K562 (cell line): ENCODE data around the gene SHISA7. TPM values are rescaled to one million over a fixed set of nuclear protein-coding genes. Genes with fewer than 3 reads are reported as not detected.
"Not testable (repeated sequence)": the region's sequence is repeated elsewhere in the genome, so short reads cannot be mapped to it uniquely, and the experiment has no call there.

Experiments
- ATAC-seq: fragments of 200-7000 bp; cut with Tn5 transposase; 3 replicates; pipeline ENCODE4 v1.9.1; 2020; ENCODE audit warnings: moderate library complexity
- BruUV-seq: library from RNA; stranded (reverse); fragments of 400-500 nt; replicated peaks from 2 replicates; lab custom pipeline; 2021; lab: Mats Ljungman, UMichigan
- CTCF ChIA-PET: fragments of 300-600 bp; formaldehyde crosslinking; extraction: SDS; loops from one replicate; lab custom pipeline; 2021; ENCODE audit warnings: low intra/inter-chr PET ratio; lab: Yijun Ruan, JAX
- POLR2A ChIA-PET: fragments of 300-600, 350-650 bp; sonication (Branson Sonifier 250); formaldehyde crosslinking; extraction: SDS; loops from one replicate; lab custom pipeline; 2021; ENCODE audit warnings: antibody characterized with exemption, inconsistent platforms; lab: Yijun Ruan, JAX
- DNase-seq, 4 experiments: peaks; one replicate each; pipeline versions ENCODE4 v3.0.0 to v3.0.0-alpha.2; 2011 to 2018; ENCODE audit warnings: low spot score in 3 of 4, mixed read lengths in 3 of 4; ENCODE audit errors: extremely low read depth in 1 of 4
- FAIRE-seq: peaks from 2 replicates; lab custom pipeline; 2011; peaks lifted over from hg19 to GRCh38; lab: Jason Lieb, UNC
- H2AFZ ChIP-seq: 2 replicates; pipeline ENCODE4 v1.6.0; 2011; ENCODE audit warnings: low read depth, low read length, control low read depth, inconsistent platforms
- H3K27ac ChIP-seq: fragments of 200-600 bp; 3 replicates; pipeline ENCODE4 v1.8.0; 2011; ENCODE audit warnings: low read depth, mild to moderate bottlenecking, control low read depth, inconsistent platforms, low read length, moderate library complexity, mixed read lengths; ENCODE audit errors: extremely low read depth
- H3K27me3 ChIP-seq, 2 experiments: fragments of 300-600 bp in 1 of 2; 2 replicates in 1 of 2; 3 replicates in 1 of 2; pipeline versions ENCODE4 v1.6.0 to v1.8.0; 2011; ENCODE audit warnings: inconsistent platforms in 2 of 2, low read length in 2 of 2, mild to moderate bottlenecking in 1 of 2, mixed read lengths in 1 of 2, moderate library complexity in 1 of 2; ENCODE audit not compliant: control insufficient read depth in 2 of 2, insufficient read depth in 2 of 2
- H3K36me3 ChIP-seq: fragments of 300-600 bp; 3 replicates; pipeline ENCODE4 v1.8.0; 2011; ENCODE audit warnings: mild to moderate bottlenecking, low read length, inconsistent platforms; ENCODE audit not compliant: control insufficient read depth, insufficient read depth
- H3K4me1 ChIP-seq, 2 experiments: fragments of 200-600 bp in 1 of 2; replicated peaks in 1 of 2; 2 replicates in 1 of 2; 3 replicates in 1 of 2; pipeline versions ENCODE4 v1.5.1 to v1.8.0; 2011; ENCODE audit warnings: inconsistent platforms in 2 of 2, low read length in 2 of 2, mild to moderate bottlenecking in 1 of 2, mixed read lengths in 1 of 2, moderate library complexity in 1 of 2; ENCODE audit not compliant: control insufficient read depth in 2 of 2, insufficient read depth in 2 of 2
- H3K4me2 ChIP-seq: 2 replicates; pipeline ENCODE4 v1.6.1; 2011; ENCODE audit warnings: low read length, control low read depth, inconsistent platforms, mixed read lengths; ENCODE audit not compliant: insufficient read depth
- H3K4me3 ChIP-seq: fragments of 200-600 bp; sonication (generic), shearing (Covaris generic); 2 replicates; pipeline ENCODE4 v1.5.1; 2016; ENCODE audit warnings: control low read depth, inconsistent platforms
- H3K79me2 ChIP-seq: fragments of 200-600 bp; 3 replicates; pipeline ENCODE4 v1.8.0; 2011; ENCODE audit warnings: low read length, inconsistent platforms; ENCODE audit not compliant: control insufficient read depth, insufficient read depth
- H3K9ac ChIP-seq, 2 experiments: 2 replicates each; pipeline versions ENCODE4 v1.6.0 to v1.6.1; 2011; ENCODE audit warnings: low read depth in 2 of 2, low read length in 2 of 2, control low read depth in 1 of 2, inconsistent platforms in 1 of 2, mild to moderate bottlenecking in 1 of 2, mixed read lengths in 1 of 2; ENCODE audit not compliant: insufficient read depth in 1 of 2
- H3K9me1 ChIP-seq: one replicate; pipeline ENCODE4 v1.6.0; 2011; ENCODE audit warnings: inconsistent platforms, mild to moderate bottlenecking, low read length, moderate library complexity; ENCODE audit not compliant: control insufficient read depth, insufficient read depth
- H3K9me3 ChIP-seq: replicated peaks from 2 replicates; pipeline ENCODE4 v1.5.1; 2011; ENCODE audit warnings: low read depth, low read length, inconsistent platforms; ENCODE audit not compliant: control insufficient read depth, insufficient read depth
- H4K20me1 ChIP-seq: replicated peaks from 2 replicates; pipeline ENCODE4 v1.6.1; 2011; ENCODE audit warnings: low read length, inconsistent platforms, mixed read lengths; ENCODE audit not compliant: control insufficient read depth, insufficient read depth
- BCOR ChIP-seq: fragments of 450-650 bp; IDR thresholded peaks from 2 replicates; pipeline ENCODE4 v1.6.1; 2016
- ZNF121 ChIP-seq: sonication (generic); formaldehyde crosslinking; conservative IDR thresholded peaks from 2 replicates; pipeline ENCODE4 v1.8.0; 2022; ENCODE audit warnings: missing genetic modification reagents
- WGBS: fragments of 100-300 bp; shearing (Covaris generic); methylation state at CpG from one replicate; pipeline ENCODE4 v1.1.6; 2016; ENCODE audit warnings: low coverage, mixed read lengths; ENCODE audit not compliant: insufficient coverage; ENCODE audit errors: missing lambda C conversion rate; 5-methylcytosine and 5-hydroxymethylcytosine counted together
- in situ Hi-C: fragments of 300-500 bp; cut with MboI; formaldehyde crosslinking; loops from 4 replicates; pipeline ENCODE4 v1.15.0; 2018; ENCODE audit warnings: inconsistent platforms, mixed read lengths
- intact Hi-C: fragments of 100-400 bp; cut with micrococcal nuclease; formaldehyde crosslinking; loops from 2 replicates; pipeline ENCODE4 v1.14.2; 2022
- polyA plus RNA-seq, 8 experiments: library from polyadenylated mRNA; depleted of rRNA in 4 of 8; stranded (reverse) in 5 of 8; unstranded in 3 of 8; fragments of >200 nt; fragmentation: Nextera tagmentation in 2 of 8; fragmentation: Illumina TruSeq in 1 of 8; extraction: Ambion mirVana in 2 of 8; extraction: Trizol in 1 of 8; gene quantifications; 2 replicates each; pipeline versions ENCODE4 v1.2.1 to v1.2.3, GENCODE V29; 2011 to 2014; ENCODE audit warnings: inconsistent platforms in 1 of 8, missing spikeins in 1 of 8
- total RNA-seq, 7 experiments: library from RNA; depleted of rRNA in 6 of 7; stranded (reverse); fragments of >200 nt in 6 of 7; fragmentation: Illumina TruSeq in 2 of 7; extraction: Trizol in 2 of 7; gene quantifications; 2 replicates each; pipeline versions ENCODE4 v1.2.1 to v1.2.3, GENCODE V29; 2011 to 2021; ENCODE audit warnings: low replicate concordance in 1 of 7
- TF ChIP-seq, protein P1 (sequence below): sonication (generic); formaldehyde crosslinking; IDR thresholded peaks from 2 replicates; pipeline ENCODE4 v1.8.0; 2023; ENCODE audit warnings: mild to moderate bottlenecking, missing genetic modification reagents
- TF ChIP-seq, protein P2 (sequence below): fragments of 450-650 bp; conservative IDR thresholded peaks from 2 replicates; pipeline ENCODE4 v1.6.1; 2016; ENCODE audit warnings: missing genetic modification characterization, low read depth, mild to moderate bottlenecking, missing compliant biosample characterization, moderate library complexity

Gene SHISA7
- total and polyA plus RNA-seq, 9 of the 15 experiments (the other 6 are each of a cell fraction or from before 2014, with no cell fraction given), result 0.01 to 0.40 (median 0.07) TPM

DNA sequence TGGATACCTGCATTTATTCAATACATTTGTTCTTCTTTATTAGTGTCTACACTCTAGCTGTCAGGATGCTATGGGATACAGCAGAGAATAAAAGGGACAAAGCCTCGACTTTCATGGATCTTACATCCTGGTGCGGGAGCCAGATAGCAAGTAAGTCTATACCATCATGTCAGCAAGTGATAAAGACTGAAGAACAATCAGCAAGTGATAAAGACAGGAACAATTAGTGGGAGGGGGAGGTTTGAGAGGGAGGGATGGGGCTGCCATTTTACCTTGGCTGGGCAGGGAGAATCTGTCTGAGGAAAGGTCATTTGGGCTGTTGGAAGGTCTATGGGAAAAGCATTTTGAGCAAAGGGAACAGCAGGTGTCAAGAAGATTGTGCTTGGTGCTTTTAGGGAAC lies 32.9 kb downstream of the SHISA7 start (continued):
- TF ChIP-seq, protein P1, sequence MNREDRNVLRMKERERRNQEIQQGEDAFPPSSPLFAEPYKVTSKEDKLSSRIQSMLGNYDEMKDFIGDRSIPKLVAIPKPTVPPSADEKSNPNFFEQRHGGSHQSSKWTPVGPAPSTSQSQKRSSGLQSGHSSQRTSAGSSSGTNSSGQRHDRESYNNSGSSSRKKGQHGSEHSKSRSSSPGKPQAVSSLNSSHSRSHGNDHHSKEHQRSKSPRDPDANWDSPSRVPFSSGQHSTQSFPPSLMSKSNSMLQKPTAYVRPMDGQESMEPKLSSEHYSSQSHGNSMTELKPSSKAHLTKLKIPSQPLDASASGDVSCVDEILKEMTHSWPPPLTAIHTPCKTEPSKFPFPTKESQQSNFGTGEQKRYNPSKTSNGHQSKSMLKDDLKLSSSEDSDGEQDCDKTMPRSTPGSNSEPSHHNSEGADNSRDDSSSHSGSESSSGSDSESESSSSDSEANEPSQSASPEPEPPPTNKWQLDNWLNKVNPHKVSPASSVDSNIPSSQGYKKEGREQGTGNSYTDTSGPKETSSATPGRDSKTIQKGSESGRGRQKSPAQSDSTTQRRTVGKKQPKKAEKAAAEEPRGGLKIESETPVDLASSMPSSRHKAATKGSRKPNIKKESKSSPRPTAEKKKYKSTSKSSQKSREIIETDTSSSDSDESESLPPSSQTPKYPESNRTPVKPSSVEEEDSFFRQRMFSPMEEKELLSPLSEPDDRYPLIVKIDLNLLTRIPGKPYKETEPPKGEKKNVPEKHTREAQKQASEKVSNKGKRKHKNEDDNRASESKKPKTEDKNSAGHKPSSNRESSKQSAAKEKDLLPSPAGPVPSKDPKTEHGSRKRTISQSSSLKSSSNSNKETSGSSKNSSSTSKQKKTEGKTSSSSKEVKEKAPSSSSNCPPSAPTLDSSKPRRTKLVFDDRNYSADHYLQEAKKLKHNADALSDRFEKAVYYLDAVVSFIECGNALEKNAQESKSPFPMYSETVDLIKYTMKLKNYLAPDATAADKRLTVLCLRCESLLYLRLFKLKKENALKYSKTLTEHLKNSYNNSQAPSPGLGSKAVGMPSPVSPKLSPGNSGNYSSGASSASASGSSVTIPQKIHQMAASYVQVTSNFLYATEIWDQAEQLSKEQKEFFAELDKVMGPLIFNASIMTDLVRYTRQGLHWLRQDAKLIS (CRISPR knock-in tag), result no peak
- TF ChIP-seq, protein P2, sequence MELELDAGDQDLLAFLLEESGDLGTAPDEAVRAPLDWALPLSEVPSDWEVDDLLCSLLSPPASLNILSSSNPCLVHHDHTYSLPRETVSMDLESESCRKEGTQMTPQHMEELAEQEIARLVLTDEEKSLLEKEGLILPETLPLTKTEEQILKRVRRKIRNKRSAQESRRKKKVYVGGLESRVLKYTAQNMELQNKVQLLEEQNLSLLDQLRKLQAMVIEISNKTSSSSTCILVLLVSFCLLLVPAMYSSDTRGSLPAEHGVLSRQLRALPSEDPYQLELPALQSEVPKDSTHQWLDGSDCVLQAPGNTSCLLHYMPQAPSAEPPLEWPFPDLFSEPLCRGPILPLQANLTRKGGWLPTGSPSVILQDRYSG (tag), result no peak

DNA sequence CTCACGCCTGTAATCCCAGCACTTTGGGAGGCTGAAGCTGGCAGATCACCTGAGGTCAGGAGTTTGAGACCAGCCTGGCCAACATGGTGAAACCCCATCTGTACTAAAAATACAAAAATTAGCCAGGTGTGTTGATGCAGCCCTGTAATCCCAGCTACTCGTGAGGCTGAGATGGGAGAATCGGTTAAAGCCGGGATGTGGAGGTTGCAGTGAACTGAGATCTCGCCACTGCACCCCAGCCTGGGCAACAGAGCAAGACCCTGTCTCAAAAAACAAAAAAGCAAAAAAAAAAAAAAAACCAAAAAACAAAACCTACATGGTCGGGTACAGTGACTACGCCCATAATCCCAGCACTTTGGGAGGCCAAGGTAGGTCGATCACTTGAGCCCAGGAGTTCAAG lies 33.9 kb downstream of the SHISA7 start:
- DNase-seq, in situ Hi-C loops, H3K27me3 ChIP-seq, H3K9ac ChIP-seq, CTCF ChIA-PET, BruUV-seq, intact Hi-C loops, ATAC-seq, H3K4me3 ChIP-seq, H3K9me1 ChIP-seq, H3K4me2 ChIP-seq, H3K27ac ChIP-seq, H2AFZ ChIP-seq, FAIRE-seq: not testable (repeated sequence)
- Histone ChIP-seq H3K79me2 (peaks cover 33% of the 10 kb centered on the region), H3K9me3 (peaks cover 18% of the 10 kb centered on the region), H4K20me1 (peaks cover 17% of the 10 kb centered on the region), H3K4me1 (peaks cover 19 to 35% of the 10 kb centered on the region in 2 experiments), H3K36me3 (peaks cover 27% of the 10 kb centered on the region)
- POLR2A ChIA-PET, result interaction anchor here (0.6 to 1.2 kb wide), 4 partner anchors 16 to 525 kb away, joined by 3 to 4 read pairs (median 4); no protein-coding TSS in a partner anchor
- TF ChIP-seq BCOR, result peak; percentile 30; the same call in 1 of the 2 replicates
- peak; percentile 88 for TF ChIP-seq ZNF121 (CRISPR knock-in tag)
- WGBS, result 79% methylated on average over 8 of the region's 8 CpGs
